GM23248 (cell line): ENCODE results near the gene PPFIA3. TPM values are rescaled to one million over a fixed set of nuclear protein-coding genes. Genes with fewer than 3 reads are reported as not detected.

ENCODE experiments used
- DNase-seq: peaks from one replicate; pipeline ENCODE4 v3.0.0-alpha.2; 2015
- H2AFZ ChIP-seq: fragments of 200-600 bp; sonication (generic); 2 replicates; pipeline ENCODE4 v1.6.1; 2016; ENCODE audit warnings: antibody characterized with exemption
- H3F3A ChIP-seq: fragments of 200-600 bp; sonication (generic); 2 replicates; pipeline ENCODE4 v1.6.1; 2016; ENCODE audit warnings: mild to moderate bottlenecking, antibody characterized with exemption, mixed run types; ENCODE audit not compliant: insufficient read depth
- H3K27ac ChIP-seq: fragments of 200-600 bp; sonication (generic); 2 replicates; pipeline ENCODE4 v1.5.1; 2016; ENCODE audit warnings: mild to moderate bottlenecking
- H3K27me3 ChIP-seq: fragments of 200-600 bp; sonication (generic); replicated peaks from 2 replicates; pipeline ENCODE4 v1.6.1; 2016; ENCODE audit warnings: mild to moderate bottlenecking; ENCODE audit not compliant: insufficient read depth
- H3K36me3 ChIP-seq: fragments of 200-600 bp; sonication (generic); 2 replicates; pipeline ENCODE4 v1.6.1; 2016; ENCODE audit warnings: low read depth, mild to moderate bottlenecking
- H3K4me1 ChIP-seq: fragments of 200-600 bp; sonication (generic); 2 replicates; pipeline ENCODE4 v1.6.1; 2016; ENCODE audit warnings: mild to moderate bottlenecking; ENCODE audit not compliant: insufficient read depth
- H3K4me2 ChIP-seq: fragments of 200-600 bp; sonication (generic); one replicate; pipeline ENCODE4 v1.6.1; 2016; ENCODE audit warnings: mild to moderate bottlenecking; ENCODE audit not compliant: unreplicated experiment
- H3K4me3 ChIP-seq: fragments of 200-600 bp; sonication (generic); 2 replicates; pipeline ENCODE4 v1.5.1; 2016; ENCODE audit warnings: mild to moderate bottlenecking
- H3K79me2 ChIP-seq: fragments of 200-600 bp; sonication (generic); 2 replicates; pipeline ENCODE4 v1.6.1; 2016; ENCODE audit warnings: mild to moderate bottlenecking; ENCODE audit not compliant: insufficient read depth
- H3K9ac ChIP-seq: fragments of 200-600 bp; sonication (generic); 2 replicates; pipeline ENCODE4 v1.6.1; 2016; ENCODE audit warnings: mild to moderate bottlenecking
- H3K9me2 ChIP-seq: fragments of 200-600 bp; sonication (generic); 2 replicates; pipeline ENCODE4 v1.6.1; 2016; ENCODE audit warnings: mixed run types, mild to moderate bottlenecking, moderate library complexity; ENCODE audit not compliant: insufficient read depth
- H3K9me3 ChIP-seq: fragments of 200-600 bp; sonication (generic); one replicate; pipeline ENCODE4 v1.6.1; 2017; ENCODE audit warnings: low read depth
- H4K20me1 ChIP-seq: fragments of 200-600 bp; sonication (generic); 2 replicates; pipeline ENCODE4 v1.6.0; 2016; ENCODE audit not compliant: insufficient read depth
- EZH2 ChIP-seq: fragments of 200-600 bp; sonication (generic); IDR thresholded peaks from 2 replicates; pipeline ENCODE4 v1.6.1; 2018; ENCODE audit warnings: antibody characterized with exemption, mild to moderate bottlenecking; ENCODE audit not compliant: insufficient read depth, poor library complexity, severe bottlenecking
- EZH2phosphoT487 ChIP-seq: fragments of 200-600 bp; sonication (generic); IDR thresholded peaks from 2 replicates; pipeline ENCODE4 v1.6.1; 2018; ENCODE audit warnings: antibody characterized with exemption, moderate library complexity, mild to moderate bottlenecking, low read depth; ENCODE audit not compliant: insufficient read depth
- WGBS, 2 experiments: methylation state at CpG; one replicate each; pipeline ENCODE4 v1.1.6; 2015 to 2017; ENCODE audit warnings: low lambda C conversion rate in 2 of 2, low coverage in 1 of 2; ENCODE audit errors: missing lambda C conversion rate in 2 of 2; 5-methylcytosine and 5-hydroxymethylcytosine counted together
- in situ Hi-C: fragments of 300-500 bp; cut with MboI; formaldehyde crosslinking; loops from 2 replicates; pipeline ENCODE4 v1.15.0; 2020
- polyA plus RNA-seq: library from polyadenylated mRNA; unstranded; fragments of >200 nt; fragmentation: Nextera tagmentation; extraction: Ambion mirVana; gene quantifications from 2 replicates; pipeline ENCODE4 v1.2.1, GENCODE V29; 2016
- total RNA-seq: library from RNA; depleted of rRNA; stranded (reverse); fragments of >200 nt; shearing (Covaris generic); gene quantifications from 2 replicates; pipeline ENCODE4 v1.2.3, GENCODE V29; 2014

The PPFIA3 gene
- total and polyA plus RNA-seq, 2 experiments from 2014 or later = 1.2 to 2.4 TPM

DNA sequence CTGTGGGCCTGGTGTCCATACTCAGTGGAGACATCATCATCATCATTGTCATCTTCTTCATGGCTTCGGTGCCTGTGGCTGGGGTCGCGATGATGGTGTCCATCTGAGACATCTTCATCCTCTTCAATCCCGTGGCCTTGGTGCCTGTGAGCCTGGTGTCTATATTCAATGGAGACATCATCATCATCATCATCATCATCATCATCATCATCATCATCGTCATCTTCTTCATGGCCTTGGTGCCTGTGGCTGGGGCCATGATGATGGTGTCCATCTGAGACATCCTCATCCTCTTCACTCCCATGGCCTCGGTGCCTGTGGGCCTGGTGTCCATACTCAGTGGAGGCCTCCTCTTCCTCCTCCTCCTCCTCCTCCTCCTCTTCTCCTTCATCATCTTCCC lies 34.9 kb downstream of the PPFIA3 start:
- Histone ChIP-seq H4K20me1 (no peaks in the 10 kb centered on the region), H3K27me3 (no peaks in the 10 kb centered on the region), H3K36me3 (no peaks in the 10 kb centered on the region), H2AFZ (no peak overlapping the region), H3K4me1 (peaks cover 8% of the 10 kb centered on the region; the same call in 1 of the 2 replicates), H3K79me2 (peaks cover 14% of the 10 kb centered on the region), H3K4me3 (no peak overlapping the region), H3K9me2 (no peaks in the 10 kb centered on the region), H3K4me2 (no peak overlapping the region), H3K9me3 (no peaks in the 10 kb centered on the region), H3F3A (peaks cover 5% of the 10 kb centered on the region; the same call in 1 of the 2 replicates), H3K27ac (no peak overlapping the region), H3K9ac (no peak overlapping the region)
- TF ChIP-seq EZH2 (no peak), EZH2phosphoT487 (no peak)
- in situ Hi-C loops = no loop called here
- 92 to 94% methylated on average over 6 of the region's 6 CpGs for WGBS, 2 experiments
- no peak for DNase-seq

DNA sequence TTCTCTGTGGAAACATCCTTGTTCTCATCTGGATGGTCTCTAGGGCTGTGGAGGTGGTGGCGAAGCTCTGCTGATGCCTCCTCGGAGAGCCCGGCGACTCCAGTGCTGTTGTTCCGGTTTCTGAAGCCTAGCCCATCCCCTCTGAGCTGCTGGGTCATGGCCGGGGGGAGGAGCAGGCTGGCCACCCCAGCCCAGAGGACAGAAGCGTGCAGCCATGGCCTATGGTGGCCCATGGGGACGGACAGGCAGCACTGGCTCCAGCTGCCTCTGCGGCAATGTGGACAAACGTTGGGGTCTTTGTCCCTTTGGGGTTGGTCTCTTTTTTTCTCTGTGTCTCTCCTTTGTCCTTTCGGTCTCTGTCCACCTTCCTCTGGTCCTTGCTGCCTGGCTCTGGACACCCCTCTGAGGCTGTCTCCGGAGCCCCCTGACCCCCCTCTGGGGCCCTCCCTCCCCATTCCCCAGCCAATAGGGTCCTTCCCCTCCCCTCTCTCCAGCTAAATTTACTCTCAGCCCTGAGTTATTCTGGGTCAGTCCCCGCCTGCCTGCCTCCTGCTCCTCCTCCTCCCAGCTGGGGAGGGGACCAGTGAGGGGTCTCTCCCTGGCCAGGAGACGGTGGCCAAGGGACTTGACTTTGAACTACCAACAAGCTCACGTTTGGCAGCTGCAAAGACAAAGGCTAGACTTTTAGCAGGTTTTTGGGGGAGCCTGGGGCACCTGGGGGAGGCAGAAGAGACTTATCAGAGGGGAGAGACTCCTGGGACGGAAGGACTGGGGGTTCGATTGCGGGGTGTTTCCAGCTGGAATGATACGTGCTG lies 35.9 kb downstream of the PPFIA3 start, which contains the start of gene HRC:
Gene HRC, minus strand, starts transcription at position 392 of the 815 bp plus-strand sequence. Its CDS starts 159 bp downstream, at position 233.
- Histone ChIP-seq H4K20me1 (no peaks in the 10 kb centered on the region; the same call in 1 of the 2 replicates), H3K4me3 (no peak within 1 kb of the TSS), H3K4me1 (peaks cover 8% of the 10 kb centered on the region; the same call in 1 of the 2 replicates), H3K36me3 (no peaks in the 10 kb centered on the region), H3K4me2 (no peak within 1 kb of the TSS), H3K9me3 (no peaks in the 10 kb centered on the region), H3K27ac (no peak within 1 kb of the TSS), H3K79me2 (peaks cover 22% of the 10 kb centered on the region), H3K27me3 (no peaks in the 10 kb centered on the region), H3K9ac (no peak within 1 kb of the TSS), H3K9me2 (no peaks in the 10 kb centered on the region), H3F3A (peaks cover 5% of the 10 kb centered on the region; the same call in 1 of the 2 replicates), H2AFZ (no peak within 1 kb of the TSS)
- TF ChIP-seq EZH2 (no peak), EZH2phosphoT487 (no peak)
- WGBS, 2 experiments = 61 to 63% methylated on average over 17 to 19 of the region's 19 CpGs
- in situ Hi-C loops = no loop called here
- no peak for DNase-seq

DNA sequence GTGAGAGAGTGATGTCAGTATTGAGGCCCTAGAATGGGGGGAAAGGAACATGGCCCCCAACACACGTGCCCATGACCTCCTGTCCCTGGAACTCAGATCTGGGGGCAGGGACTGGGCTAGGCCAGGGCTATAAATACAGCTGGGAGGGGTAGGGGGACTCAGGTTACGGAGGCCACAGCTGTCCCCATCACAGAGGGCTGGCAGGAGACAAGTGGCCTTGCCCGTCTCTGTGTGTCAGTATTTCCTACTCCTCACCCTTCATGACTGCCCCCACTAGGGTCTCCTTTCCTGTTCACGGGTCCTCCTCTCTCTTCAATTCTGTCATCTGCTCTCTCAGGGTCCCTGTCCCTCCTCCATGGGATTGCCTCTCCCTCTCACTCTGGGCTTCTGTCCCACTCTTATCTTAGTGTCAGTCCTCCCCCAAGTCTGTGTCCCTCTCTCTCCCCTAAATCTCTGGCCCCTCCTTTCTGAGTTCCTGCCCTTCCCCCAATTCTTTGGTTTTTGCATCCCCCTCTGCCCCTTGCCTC lies 36.5 kb downstream of the PPFIA3 start:
- Histone ChIP-seq H2AFZ (no peak overlapping the region), H3K9ac (no peak overlapping the region), H4K20me1 (no peaks in the 10 kb centered on the region; the same call in 1 of the 2 replicates), H3K36me3 (no peaks in the 10 kb centered on the region), H3K27ac (no peak overlapping the region), H3F3A (peaks cover 5% of the 10 kb centered on the region; the same call in 1 of the 2 replicates), H3K9me2 (no peaks in the 10 kb centered on the region), H3K79me2 (peaks cover 22% of the 10 kb centered on the region), H3K4me1 (peaks cover 8% of the 10 kb centered on the region; the same call in 1 of the 2 replicates), H3K27me3 (no peaks in the 10 kb centered on the region), H3K4me2 (no peak overlapping the region), H3K9me3 (no peaks in the 10 kb centered on the region), H3K4me3 (no peak overlapping the region)
- 71% methylated on average over 3 to 4 of the region's 4 CpGs for WGBS, 2 experiments
- in situ Hi-C loops = no loop called here
- DNase-seq = no peak
- TF ChIP-seq EZH2 = no peak
- TF ChIP-seq EZH2phosphoT487 = no peak

DNA sequence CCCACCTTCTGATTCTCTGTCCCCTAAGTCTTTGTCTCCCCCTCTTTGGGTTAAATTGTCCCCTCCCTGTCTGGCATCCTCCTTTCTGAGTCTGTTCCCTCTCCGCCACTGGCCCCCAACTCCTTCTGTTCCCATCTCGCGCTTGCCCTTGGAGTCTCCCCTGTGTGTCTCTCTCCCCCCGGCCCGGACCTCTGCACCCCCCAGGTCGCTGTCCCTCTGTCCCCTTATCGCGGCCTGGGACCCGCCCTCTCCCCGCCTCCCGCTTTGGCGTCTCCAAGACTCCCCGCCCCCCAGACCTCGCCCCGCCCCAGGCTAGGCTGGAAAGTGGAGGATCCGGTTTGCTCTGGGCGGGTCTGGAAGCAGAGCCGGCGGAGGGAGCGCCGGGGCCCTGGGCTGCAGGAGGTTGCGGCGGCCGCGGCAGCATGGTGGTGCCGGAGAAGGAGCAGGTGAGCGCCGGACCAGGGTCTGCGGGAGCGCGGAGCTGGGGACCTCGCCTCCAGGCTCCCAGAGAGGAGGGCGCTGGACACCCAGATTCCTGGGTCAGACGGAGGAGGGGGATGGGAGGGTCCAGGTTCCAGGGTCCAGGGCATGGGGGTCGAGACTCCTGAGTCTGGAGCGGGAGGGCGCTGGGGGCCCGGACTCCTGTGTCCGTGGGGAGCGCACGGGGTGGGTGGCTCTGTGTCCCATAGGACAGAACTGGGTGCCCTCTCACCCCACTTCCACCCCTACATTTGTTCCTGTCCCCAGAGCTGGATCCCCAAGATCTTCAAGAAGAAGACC lies 38.3 kb downstream of the PPFIA3 start, which contains the start of gene TRPM4:
Gene TRPM4, plus strand, starts transcription at position 348 of the 780 bp plus-strand sequence. Its CDS starts 75 bp downstream, at position 423.
- peak within 1 kb of the TSS; percentile 52 for H3K27ac ChIP-seq
- peak within 1 kb of the TSS; percentile 77 for H2AFZ ChIP-seq
- no peaks in the 10 kb centered on the region; the same call in 1 of the 2 replicates for H4K20me1 ChIP-seq
- H3K9me3 ChIP-seq = no peaks in the 10 kb centered on the region
- H3F3A ChIP-seq = no peaks in the 10 kb centered on the region
- peak within 1 kb of the TSS; percentile 94 for H3K9ac ChIP-seq
- 1% methylated on average over 17 to 36 of the region's 41 CpGs for WGBS, 2 experiments
- no peak for TF ChIP-seq EZH2
- no peak for TF ChIP-seq EZH2phosphoT487
- H3K4me1 ChIP-seq = peaks cover 8% of the 10 kb centered on the region; the same call in 1 of the 2 replicates
- in situ Hi-C loops = no loop called here
- DNase-seq = peak; percentile 93
- no peaks in the 10 kb centered on the region for H3K36me3 ChIP-seq
- H3K79me2 ChIP-seq = peaks cover 22% of the 10 kb centered on the region
- H3K9me2 ChIP-seq = no peaks in the 10 kb centered on the region
- peak within 1 kb of the TSS; percentile 88 for H3K4me2 ChIP-seq
- peak within 1 kb of the TSS; percentile 89 for H3K4me3 ChIP-seq
- H3K27me3 ChIP-seq = no peaks in the 10 kb centered on the region
